Activated CD4-positive, alpha-beta T cell treated with anti-CD3 and anti-CD28 coated beads, Interleukin-2, amount 50 U/mL, for 48 hours (primary cell): Measurements from ENCODE around the gene FTMT.
"Not testable (repeated sequence)": the region's sequence is repeated elsewhere in the genome, so short reads cannot be mapped to it uniquely, and the experiment has no call there.

Experiments
- DNase-seq, 2 experiments: peaks; one replicate each; pipeline ENCODE4 v3.0.0-alpha.2; 2020

FTMT gene

GRCh38 chr5:121851643-121852574, at the start of gene FTMT:
FTMT (plus strand) TSS chr5:121851882; CDS start chr5:121851964, 82 bp downstream.
- no peak for DNase-seq

GRCh38 chr5:121805251-121805650, 46.4 kb upstream of the FTMT start:
- not testable (repeated sequence) for DNase-seq

GRCh38 chr5:121805911-121806310, 45.8 kb upstream of the FTMT start:
- DNase-seq, result no peak

GRCh38 chr5:121816164-121816563, 35.5 kb upstream of the FTMT start:
- no peak for DNase-seq

GRCh38 chr5:121819682-121820261, 31.9 kb upstream of the FTMT start:
- DNase-seq, result no peak

GRCh38 chr5:121833617-121834016, 18.1 kb upstream of the FTMT start:
- no peak for DNase-seq

GRCh38 chr5:121834021-121834420, 17.7 kb upstream of the FTMT start:
- DNase-seq, result no peak

- DNase-seq, result no peak
These were observed 9.8 kb upstream of the FTMT start for GRCh38 chr5:121841892-121842291.

GRCh38 chr5:121850272-121850671, 1.4 kb upstream of the FTMT start:
- no peak for DNase-seq

- no peak for DNase-seq
These were observed 2.2 kb downstream of the FTMT start for GRCh38 chr5:121853850-121854249.

GRCh38 chr5:121862801-121863200, 11.1 kb downstream of the FTMT start:
- no peak for DNase-seq

- DNase-seq, result no peak
These were observed 12.1 kb downstream of the FTMT start for GRCh38 chr5:121863753-121864285.

GRCh38 chr5:121867403-121867802, 15.7 kb downstream of the FTMT start:
- no peak for DNase-seq

- no peak for DNase-seq
These were observed 18.8 kb downstream of the FTMT start for GRCh38 chr5:121870489-121870888.

- no peak for DNase-seq
These were observed 21.2 kb downstream of the FTMT start for GRCh38 chr5:121872856-121873255.

GRCh38 chr5:121873409-121873808, 21.7 kb downstream of the FTMT start:
- DNase-seq, result no peak

- DNase-seq, result no peak
These were observed 33.9 kb downstream of the FTMT start for GRCh38 chr5:121885630-121886029.

GRCh38 chr5:121887727-121888126, 36.0 kb downstream of the FTMT start:
- DNase-seq, result no peak

GRCh38 chr5:121890297-121890858, 38.7 kb downstream of the FTMT start:
- no peak for DNase-seq

GRCh38 chr5:121897341-121897740, 45.7 kb downstream of the FTMT start:
- DNase-seq, result no peak

GRCh38 chr5:121899346-121899745, 47.7 kb downstream of the FTMT start:
- no peak for DNase-seq
